Transverse colon (tissue), 4 donors: Measurements from ENCODE around the gene PRICKLE2.

Experiments used
- CTCF ChIP-seq, 5 experiments: fragments of 200-600 bp in 3 of 5; fragments of 450-650 bp in 2 of 5; sonication (generic) in 3 of 5; IDR thresholded peaks; 1 replicate in 2 of 5; 2 replicates in 3 of 5; pipeline ENCODE4 v1.5.1; 2016 to 2017; ENCODE audit warnings: antibody characterized with exemption in 5 of 5, inconsistent platforms in 3 of 5, mild to moderate bottlenecking in 2 of 5, moderate library complexity in 1 of 5
- EP300 ChIP-seq: sonication (generic); formaldehyde crosslinking; IDR thresholded peaks from one replicate; pipeline ENCODE4 v1.6.1; 2017; ENCODE audit warnings: antibody characterized with exemption, low read depth
- POLR2AphosphoS5 ChIP-seq, 3 donors: sonication (generic); formaldehyde crosslinking; IDR thresholded peaks; one replicate each; pipeline ENCODE4 v1.6.1; 2016; ENCODE audit warnings: antibody characterized with exemption in 3 of 3

DNA sequence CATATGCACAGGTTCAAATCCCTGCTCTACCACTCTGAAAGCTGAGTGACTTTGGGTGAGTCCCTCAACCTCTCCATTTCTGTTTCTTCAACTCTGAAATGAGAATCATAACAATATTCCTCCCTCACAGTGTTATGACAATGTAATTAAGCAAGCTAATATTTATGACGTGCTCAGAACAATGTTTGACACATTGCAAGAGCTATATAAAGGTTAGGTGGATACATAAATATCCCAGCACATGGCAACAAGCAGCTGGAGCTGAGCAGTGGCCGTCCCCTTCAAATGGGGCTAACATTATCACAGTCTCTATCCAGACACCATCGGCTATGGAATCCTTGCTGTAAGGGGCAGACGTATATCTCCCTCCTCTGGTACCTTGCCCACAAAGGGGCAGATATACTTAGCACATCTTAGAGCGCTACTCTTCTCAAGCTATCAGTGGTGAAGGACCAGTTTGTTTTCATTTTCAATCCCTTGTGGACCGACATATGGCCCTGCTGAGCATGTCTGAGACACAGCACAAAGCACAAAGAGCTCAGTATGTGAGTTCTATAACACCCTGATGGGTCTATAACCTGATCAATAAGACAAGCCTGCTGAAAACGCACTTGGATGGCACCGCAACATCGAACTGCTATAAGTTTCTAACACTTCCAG, 80.9 kb downstream of the PRICKLE2 start:
- TF ChIP-seq EP300 (no peak), CTCF (IDR thresholded peaks at IDR 0.05) (no peak), POLR2AphosphoS5 (IDR thresholded peaks at IDR 0.05) (no peak)
